T-helper 2 cell treated with Interferon-gamma antibody and Interleukin-4, amounts not matched to agents 5 μg/mL and 100 μg/mL, for 36 hours (primary cell): ENCODE results near the gene ACHE.

Experiments used
- DNase-seq: peaks from one replicate; pipeline ENCODE4 v3.0.0; 2021; ENCODE audit warnings: low spot score
- H3K27ac Mint-ChIP-seq: one replicate; pipeline ENCODE4 v1.8.0; 2021; ENCODE audit warnings: mild to moderate bottlenecking, mixed read lengths
- H3K27me3 Mint-ChIP-seq: one replicate; pipeline ENCODE4 v1.8.0; 2021; ENCODE audit warnings: low read depth, mixed read lengths
- H3K36me3 Mint-ChIP-seq: one replicate; pipeline ENCODE4 v1.8.0; 2021; ENCODE audit warnings: low read depth, mixed read lengths
- H3K4me1 Mint-ChIP-seq: one replicate; pipeline ENCODE4 v1.8.0; 2021; ENCODE audit warnings: low read depth, mixed read lengths
- H3K4me3 Mint-ChIP-seq: one replicate; pipeline ENCODE4 v1.8.0; 2022; ENCODE audit warnings: mild to moderate bottlenecking, moderate library complexity, mixed read lengths
- H3K9me3 Mint-ChIP-seq: one replicate; pipeline ENCODE4 v1.8.0; 2021; ENCODE audit warnings: mixed read lengths

ACHE gene

GRCh38 chr7:100884736-100885439 lies 10.8 kb downstream of the ACHE start:
- H3K4me3 Mint-ChIP-seq: no peak overlapping the region
- H3K4me1 Mint-ChIP-seq: peaks cover 27% of the 10 kb centered on the region
- H3K27ac Mint-ChIP-seq: peak overlapping the region; percentile 50
- peaks cover 78% of the 10 kb centered on the region for H3K36me3 Mint-ChIP-seq
- no peaks in the 10 kb centered on the region for H3K9me3 Mint-ChIP-seq
- no peak for DNase-seq
- no peaks in the 10 kb centered on the region for H3K27me3 Mint-ChIP-seq

GRCh38 chr7:100882785-100883526 lies 12.7 kb downstream of the ACHE start:
- Mint-ChIP-seq H3K9me3 (no peaks in the 10 kb centered on the region), H3K4me3 (no peak overlapping the region), H3K27ac (no peak overlapping the region), H3K4me1 (peaks cover 33% of the 10 kb centered on the region), H3K36me3 (peaks cover 88% of the 10 kb centered on the region), H3K27me3 (no peaks in the 10 kb centered on the region)
- no peak for DNase-seq

- no peak overlapping the region for H3K4me3 Mint-ChIP-seq
- no peaks in the 10 kb centered on the region for H3K9me3 Mint-ChIP-seq
- peaks cover 29% of the 10 kb centered on the region for H3K4me1 Mint-ChIP-seq
- peaks cover 86% of the 10 kb centered on the region for H3K36me3 Mint-ChIP-seq
- H3K27me3 Mint-ChIP-seq: no peaks in the 10 kb centered on the region
- DNase-seq: no peak
- no peak overlapping the region for H3K27ac Mint-ChIP-seq
These were observed 13.5 kb downstream of the ACHE start for GRCh38 chr7:100882201-100882600.

GRCh38 chr7:100881136-100881535 lies 14.6 kb downstream of the ACHE start:
- Mint-ChIP-seq H3K27ac (no peak overlapping the region), H3K36me3 (peaks cover 82% of the 10 kb centered on the region), H3K4me3 (no peak overlapping the region), H3K9me3 (no peaks in the 10 kb centered on the region), H3K27me3 (no peaks in the 10 kb centered on the region), H3K4me1 (peaks cover 27% of the 10 kb centered on the region)
- DNase-seq: no peak

DNA sequence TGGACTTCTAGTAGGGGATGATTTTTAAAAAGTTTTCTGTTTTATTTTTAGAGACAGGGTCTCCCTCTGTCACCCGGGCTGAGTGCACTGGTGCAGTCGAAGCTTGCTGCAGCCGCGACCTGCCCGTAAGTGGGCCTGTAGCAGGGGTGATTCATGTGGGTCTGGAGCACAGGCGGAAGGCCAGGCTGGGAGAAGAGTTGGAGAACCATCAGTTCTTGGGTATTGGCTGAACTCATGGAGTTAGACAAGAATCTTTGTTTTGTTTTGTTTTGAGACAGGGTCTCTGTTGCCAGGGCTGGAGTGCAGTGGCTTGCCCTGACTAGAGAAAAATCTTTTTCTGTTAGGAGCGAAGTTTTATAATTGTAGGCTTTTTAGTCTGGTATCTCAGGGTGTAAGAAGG lies 15.0 kb downstream of the ACHE start:
- no peak overlapping the region for H3K4me3 Mint-ChIP-seq
- no peak for DNase-seq
- H3K27ac Mint-ChIP-seq: no peak overlapping the region
- no peaks in the 10 kb centered on the region for H3K27me3 Mint-ChIP-seq
- H3K4me1 Mint-ChIP-seq: peaks cover 31% of the 10 kb centered on the region
- H3K9me3 Mint-ChIP-seq: no peaks in the 10 kb centered on the region
- H3K36me3 Mint-ChIP-seq: peaks cover 80% of the 10 kb centered on the region

DNA sequence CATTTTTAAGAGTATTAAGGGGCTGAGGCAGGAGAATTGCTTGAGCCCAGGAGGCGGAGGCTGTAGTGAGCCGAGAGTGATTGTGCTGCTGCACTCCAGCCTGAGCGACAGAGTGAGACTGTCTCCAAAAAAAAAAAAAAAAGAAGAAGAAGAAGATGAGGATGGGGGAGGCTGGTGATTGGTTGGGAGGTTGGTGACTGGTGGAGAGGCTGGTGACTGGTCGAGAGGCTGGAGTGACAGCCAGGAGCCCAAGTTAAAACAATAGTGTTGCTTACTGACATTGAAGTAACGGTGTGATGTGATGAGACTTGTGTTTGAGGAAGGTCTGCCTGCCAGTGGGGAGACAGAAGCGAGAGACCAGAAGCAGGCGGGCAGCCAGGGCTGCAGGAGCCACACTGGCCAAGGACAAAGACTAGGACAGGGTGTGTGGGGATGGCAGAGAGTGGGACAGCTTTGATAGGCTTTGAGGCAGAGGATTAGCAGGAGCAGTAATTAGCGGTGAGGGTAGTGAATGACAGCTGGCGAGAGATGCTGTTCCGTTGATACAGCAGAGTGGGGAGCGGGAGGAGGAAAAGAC lies 15.9 kb downstream of the ACHE start:
- Mint-ChIP-seq H3K9me3 (no peaks in the 10 kb centered on the region), H3K27me3 (no peaks in the 10 kb centered on the region), H3K4me3 (no peak overlapping the region), H3K27ac (peak overlapping the region; percentile 22), H3K4me1 (peaks cover 33% of the 10 kb centered on the region), H3K36me3 (peaks cover 78% of the 10 kb centered on the region)
- DNase-seq: no peak

DNA sequence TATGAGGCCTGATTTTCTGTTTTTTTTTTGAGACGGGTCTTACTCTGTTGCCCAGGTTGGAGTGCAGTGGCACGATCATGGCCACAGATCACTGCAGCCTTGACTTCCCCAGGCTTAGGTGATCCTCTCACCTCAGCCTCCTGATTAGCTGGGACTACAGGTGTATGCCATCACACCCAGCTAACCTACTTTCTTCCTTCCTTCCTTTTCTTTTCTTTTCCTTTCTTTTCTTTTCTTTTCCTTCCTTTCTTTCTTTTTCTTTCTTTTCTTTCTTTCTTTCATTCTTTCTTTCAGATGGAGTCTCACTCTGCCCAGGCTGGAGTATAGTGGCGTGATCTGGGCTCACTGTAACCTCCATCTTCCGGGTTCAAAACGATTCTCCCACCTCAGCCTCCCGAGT lies 17.0 kb downstream of the ACHE start:
- H3K4me1 Mint-ChIP-seq: peaks cover 40% of the 10 kb centered on the region
- H3K27ac Mint-ChIP-seq: peak overlapping the region; percentile 61
- no peak for DNase-seq
- H3K4me3 Mint-ChIP-seq: no peak overlapping the region
- H3K27me3 Mint-ChIP-seq: no peaks in the 10 kb centered on the region
- peaks cover 78% of the 10 kb centered on the region for H3K36me3 Mint-ChIP-seq
- no peaks in the 10 kb centered on the region for H3K9me3 Mint-ChIP-seq

DNA sequence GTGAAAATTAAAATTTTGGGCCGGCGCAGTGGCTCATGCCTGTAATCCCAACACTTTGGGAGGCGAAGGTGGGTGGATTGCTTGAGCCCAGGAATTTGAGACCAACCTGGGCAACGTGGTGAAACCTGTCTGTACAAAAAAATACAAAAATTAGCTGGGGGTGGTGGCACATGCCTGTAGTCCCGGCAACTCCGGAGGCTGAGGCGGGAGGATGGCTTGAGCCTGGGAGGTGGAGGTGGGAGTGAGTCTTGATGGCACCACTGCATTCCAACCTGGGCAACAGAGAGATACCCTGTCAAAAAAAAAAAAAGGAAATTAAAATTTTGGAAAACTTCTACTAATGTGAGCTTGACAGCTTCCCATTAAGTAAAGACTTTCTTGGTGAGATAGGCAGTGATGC lies 17.7 kb downstream of the ACHE start:
- H3K9me3 Mint-ChIP-seq: no peaks in the 10 kb centered on the region
- no peak for DNase-seq
- H3K4me3 Mint-ChIP-seq: peak overlapping the region; percentile 27
- peaks cover 40% of the 10 kb centered on the region for H3K4me1 Mint-ChIP-seq
- peak overlapping the region; percentile 36 for H3K27ac Mint-ChIP-seq
- peaks cover 77% of the 10 kb centered on the region for H3K36me3 Mint-ChIP-seq
- H3K27me3 Mint-ChIP-seq: no peaks in the 10 kb centered on the region

DNA sequence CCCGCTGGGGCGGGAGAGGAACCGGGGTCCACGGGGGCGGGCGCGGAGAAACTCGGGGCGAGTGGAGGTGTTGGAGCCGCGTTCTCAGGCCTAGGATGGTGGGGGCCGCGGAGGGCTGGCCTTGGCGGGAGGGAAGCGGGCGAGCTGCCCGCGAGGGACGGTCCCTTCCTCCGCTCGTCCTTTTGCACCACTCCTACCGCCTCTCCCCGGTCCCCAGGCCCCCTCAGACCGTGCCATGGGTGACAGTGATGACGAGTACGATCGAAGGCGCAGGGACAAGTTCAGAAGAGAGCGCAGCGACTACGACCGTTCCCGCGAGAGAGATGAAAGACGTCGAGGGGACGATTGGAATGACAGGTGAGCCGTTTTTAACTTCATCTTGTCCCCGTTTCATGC lies 20.3 kb downstream of the ACHE start:
- peaks cover 40% of the 10 kb centered on the region for H3K4me1 Mint-ChIP-seq
- peak; percentile 40 for DNase-seq
- H3K4me3 Mint-ChIP-seq: peak overlapping the region; percentile 97
- H3K27me3 Mint-ChIP-seq: no peaks in the 10 kb centered on the region
- H3K9me3 Mint-ChIP-seq: no peaks in the 10 kb centered on the region
- peak overlapping the region; percentile 97 for H3K27ac Mint-ChIP-seq
- peaks cover 69% of the 10 kb centered on the region for H3K36me3 Mint-ChIP-seq

DNA sequence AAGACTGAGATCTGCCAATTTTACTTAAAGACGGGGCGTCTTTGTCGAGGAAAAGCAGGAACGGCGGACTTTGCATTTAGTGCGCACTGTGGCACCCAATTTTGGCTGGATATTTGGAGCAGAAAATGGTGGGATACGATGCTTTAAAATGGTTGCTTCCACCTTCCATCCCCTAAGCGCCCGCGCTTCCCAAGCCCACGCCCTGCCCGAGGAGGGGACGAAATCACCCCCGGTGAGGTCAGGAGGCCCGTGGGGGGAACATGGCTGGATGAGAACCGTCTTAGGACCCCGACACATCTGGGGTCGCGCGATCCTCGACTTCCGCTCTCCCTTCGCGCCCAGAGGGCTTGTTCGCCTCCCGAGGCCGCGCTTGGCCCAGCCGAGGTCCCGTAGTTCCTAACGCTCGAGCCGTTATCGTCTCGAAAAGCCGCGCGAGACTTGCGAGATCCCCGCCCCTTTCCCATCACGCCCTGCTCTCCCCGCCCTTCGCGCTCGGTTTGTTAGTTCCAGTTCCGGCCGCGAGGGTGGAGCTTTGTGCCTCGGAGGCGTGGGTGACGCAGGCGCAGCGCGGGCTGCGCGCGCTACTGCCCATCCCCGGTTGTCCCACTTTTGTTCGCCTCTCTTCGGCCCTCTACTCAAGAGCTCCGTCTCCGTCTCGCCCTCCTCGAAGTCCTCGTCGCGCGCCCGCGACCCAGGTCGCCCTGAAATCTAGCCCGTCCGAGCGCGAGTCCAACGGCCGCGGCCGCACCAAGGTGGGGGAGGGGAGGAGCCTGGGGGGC lies 20.9 kb downstream of the ACHE start, which contains the start of gene SRRT:
SRRT (plus strand) TSS at position 527 of the 779 bp plus-strand sequence. CDS start 488 bp downstream, outside the sequence.
- peak; percentile 97 for DNase-seq
- Mint-ChIP-seq H3K4me1 (peaks cover 37% of the 10 kb centered on the region), H3K4me3 (peak within 1 kb of the TSS; percentile 97), H3K27ac (peak within 1 kb of the TSS; percentile 97), H3K9me3 (no peaks in the 10 kb centered on the region), H3K27me3 (no peaks in the 10 kb centered on the region), H3K36me3 (peaks cover 65% of the 10 kb centered on the region)

DNA sequence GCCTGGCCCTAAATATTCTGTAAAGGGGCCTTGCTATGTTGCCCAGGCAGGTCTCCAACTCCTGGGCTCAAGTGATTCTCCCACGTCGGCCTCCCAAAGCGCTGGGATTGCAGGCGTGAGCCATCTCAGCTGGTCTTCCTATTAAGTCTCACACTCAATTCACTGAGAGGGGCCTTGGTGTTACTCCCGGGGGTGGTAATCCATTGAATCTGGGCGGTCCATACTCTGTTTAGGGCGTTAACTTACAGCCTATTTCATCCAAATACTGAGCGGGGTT lies 21.4 kb downstream of the ACHE start:
- H3K4me3 Mint-ChIP-seq: peak overlapping the region; percentile 97
- peaks cover 34% of the 10 kb centered on the region for H3K4me1 Mint-ChIP-seq
- peaks cover 61% of the 10 kb centered on the region for H3K36me3 Mint-ChIP-seq
- peak overlapping the region; percentile 97 for H3K27ac Mint-ChIP-seq
- no peaks in the 10 kb centered on the region for H3K9me3 Mint-ChIP-seq
- DNase-seq: no peak
- no peaks in the 10 kb centered on the region for H3K27me3 Mint-ChIP-seq

DNA sequence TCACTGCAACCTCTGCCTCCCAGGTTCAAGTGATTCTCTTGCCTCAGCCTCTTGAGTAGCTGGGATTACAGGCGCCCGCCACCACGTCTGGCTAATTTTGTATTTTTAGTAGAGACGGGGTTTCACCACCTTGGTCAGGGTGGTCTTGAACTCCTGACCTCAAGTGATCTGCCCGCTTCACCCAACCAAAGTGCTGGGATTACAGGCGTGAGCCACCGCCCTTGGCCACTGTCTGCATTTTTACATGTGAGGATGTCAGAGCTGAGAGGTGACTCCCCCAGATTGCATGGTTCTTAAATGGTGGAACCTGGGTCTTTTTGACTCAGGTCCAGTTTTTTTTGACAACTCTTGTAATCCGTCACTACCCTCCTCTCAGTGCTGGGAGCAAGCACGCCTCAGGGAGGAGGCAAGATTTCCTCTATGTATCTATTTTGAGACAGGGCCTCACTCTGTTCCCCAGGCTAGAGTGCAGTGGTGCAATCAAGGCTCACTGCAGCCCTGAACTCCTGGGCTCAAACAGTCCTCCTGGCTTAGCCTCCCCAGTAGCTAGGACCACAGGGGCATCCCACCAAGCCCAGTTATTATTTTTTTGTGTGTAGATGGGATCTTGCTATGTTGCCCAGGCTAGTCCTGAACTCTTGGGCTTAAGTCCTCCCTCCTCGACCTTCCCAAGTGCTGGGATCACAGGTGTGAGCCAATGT lies 21.9 kb downstream of the ACHE start:
- no peak for DNase-seq
- Mint-ChIP-seq H3K4me1 (peaks cover 32% of the 10 kb centered on the region), H3K9me3 (no peaks in the 10 kb centered on the region), H3K4me3 (peak overlapping the region; percentile 97), H3K36me3 (peaks cover 57% of the 10 kb centered on the region), H3K27ac (peak overlapping the region; percentile 97), H3K27me3 (no peaks in the 10 kb centered on the region)

- Mint-ChIP-seq H3K27me3 (no peaks in the 10 kb centered on the region), H3K36me3 (peaks cover 26% of the 10 kb centered on the region), H3K4me1 (peaks cover 10% of the 10 kb centered on the region), H3K9me3 (no peaks in the 10 kb centered on the region), H3K4me3 (peak overlapping the region; percentile 80), H3K27ac (peak overlapping the region; percentile 82)
- DNase-seq: no peak
These were observed 27.8 kb downstream of the ACHE start for GRCh38 chr7:100867776-100868485.
